ENCODE results near the gene AASS. TPM values are rescaled to one million over a fixed set of nuclear protein-coding genes. Genes with fewer than 3 reads are reported as not detected.

The AASS gene
- total RNA-seq, 1 experiment from 2014 or later, result not detected

- Histone ChIP-seq H3K36me3 (ENCODE audit: insufficient read depth, low read length) (no peaks in the 10 kb centered on the region), H3K79me2 (ENCODE audit: low read length) (no peaks in the 10 kb centered on the region), H3K9me2 (replicated peaks; ENCODE audit: insufficient read depth, low read length) (no peaks in the 10 kb centered on the region), H3K9me3 (ENCODE audit: low read length) (no peaks in the 10 kb centered on the region; the same call in 1 of the 2 replicates), H3K9ac (ENCODE audit: low read length) (no peak overlapping the region), H3K27me3 (ENCODE audit: low read length) (no peaks in the 10 kb centered on the region), H2AFZ (ENCODE audit: low read length) (no peak overlapping the region), H3K4me2 (ENCODE audit: low read depth, low read length, poor library complexity, severe bottlenecking) (no peak overlapping the region), H3K4me1 (ENCODE audit: low read length) (no peaks in the 10 kb centered on the region), H3K27ac (ENCODE audit: low read length) (no peak overlapping the region), H3K4me3 (ENCODE audit: low read length) (no peak overlapping the region), H4K20me1 (ENCODE audit: insufficient read depth, low read depth, low read length) (no peaks in the 10 kb centered on the region)
- no peak for DNase-seq
These were observed 11.5 kb upstream of the AASS start for GRCh38 chr7:122155566-122155965.

- Histone ChIP-seq H3K27me3 (ENCODE audit: low read length) (no peaks in the 10 kb centered on the region), H3K4me2 (ENCODE audit: low read depth, low read length, poor library complexity, severe bottlenecking) (no peak overlapping the region), H3K9me3 (ENCODE audit: low read length) (no peaks in the 10 kb centered on the region; the same call in 1 of the 2 replicates), H3K4me3 (ENCODE audit: low read length) (no peak overlapping the region), H3K9me2 (replicated peaks; ENCODE audit: insufficient read depth, low read length) (no peaks in the 10 kb centered on the region), H3K4me1 (ENCODE audit: low read length) (no peaks in the 10 kb centered on the region), H2AFZ (ENCODE audit: low read length) (no peak overlapping the region), H3K79me2 (ENCODE audit: low read length) (no peaks in the 10 kb centered on the region), H3K9ac (ENCODE audit: low read length) (no peak overlapping the region), H3K27ac (ENCODE audit: low read length) (no peak overlapping the region), H3K36me3 (ENCODE audit: insufficient read depth, low read length) (no peaks in the 10 kb centered on the region), H4K20me1 (ENCODE audit: insufficient read depth, low read depth, low read length) (no peaks in the 10 kb centered on the region)
- no peak for DNase-seq
These were observed 4.8 kb upstream of the AASS start for GRCh38 chr7:122148878-122149277.

GRCh38 chr7:122148081-122148480, 4.0 kb upstream of the AASS start:
- no peak overlapping the region for H2AFZ ChIP-seq (ENCODE audit: low read length)
- no peaks in the 10 kb centered on the region for H3K27me3 ChIP-seq (ENCODE audit: low read length)
- H3K4me2 ChIP-seq (ENCODE audit: low read depth, low read length, poor library complexity, severe bottlenecking), result no peak overlapping the region
- no peaks in the 10 kb centered on the region for H3K79me2 ChIP-seq (ENCODE audit: low read length)
- no peak overlapping the region for H3K27ac ChIP-seq (ENCODE audit: low read length)
- no peak for DNase-seq
- no peaks in the 10 kb centered on the region for H3K4me1 ChIP-seq (ENCODE audit: low read length)
- H3K9me3 ChIP-seq (ENCODE audit: low read length), result no peaks in the 10 kb centered on the region; the same call in 1 of the 2 replicates
- no peaks in the 10 kb centered on the region for H3K36me3 ChIP-seq (ENCODE audit: insufficient read depth, low read length)
- H3K9ac ChIP-seq (ENCODE audit: low read length), result no peak overlapping the region
- H4K20me1 ChIP-seq (ENCODE audit: insufficient read depth, low read depth, low read length), result no peaks in the 10 kb centered on the region
- H3K4me3 ChIP-seq (ENCODE audit: low read length), result no peak overlapping the region
- no peaks in the 10 kb centered on the region for H3K9me2 ChIP-seq (replicated peaks; ENCODE audit: insufficient read depth, low read length)

GRCh38 chr7:122145937-122146645, 2.0 kb upstream of the AASS start:
- no peak overlapping the region for H3K4me3 ChIP-seq (ENCODE audit: low read length)
- H2AFZ ChIP-seq (ENCODE audit: low read length), result no peak overlapping the region
- H4K20me1 ChIP-seq (ENCODE audit: insufficient read depth, low read depth, low read length), result no peaks in the 10 kb centered on the region
- H3K9ac ChIP-seq (ENCODE audit: low read length), result no peak overlapping the region
- H3K4me1 ChIP-seq (ENCODE audit: low read length), result no peaks in the 10 kb centered on the region
- no peak overlapping the region for H3K27ac ChIP-seq (ENCODE audit: low read length)
- H3K4me2 ChIP-seq (ENCODE audit: low read depth, low read length, poor library complexity, severe bottlenecking), result no peak overlapping the region
- no peaks in the 10 kb centered on the region; the same call in 1 of the 2 replicates for H3K9me3 ChIP-seq (ENCODE audit: low read length)
- no peaks in the 10 kb centered on the region for H3K27me3 ChIP-seq (ENCODE audit: low read length)
- no peaks in the 10 kb centered on the region for H3K79me2 ChIP-seq (ENCODE audit: low read length)
- no peaks in the 10 kb centered on the region for H3K9me2 ChIP-seq (replicated peaks; ENCODE audit: insufficient read depth, low read length)
- H3K36me3 ChIP-seq (ENCODE audit: insufficient read depth, low read length), result no peaks in the 10 kb centered on the region
- DNase-seq, result no peak

- H3K79me2 ChIP-seq (ENCODE audit: low read length), result no peaks in the 10 kb centered on the region
- DNase-seq, result no peak
- no peaks in the 10 kb centered on the region for H3K36me3 ChIP-seq (ENCODE audit: insufficient read depth, low read length)
- H3K27me3 ChIP-seq (ENCODE audit: low read length), result no peaks in the 10 kb centered on the region
- no peaks in the 10 kb centered on the region; the same call in 1 of the 2 replicates for H3K9me3 ChIP-seq (ENCODE audit: low read length)
- H3K4me1 ChIP-seq (ENCODE audit: low read length), result no peaks in the 10 kb centered on the region
- no peaks in the 10 kb centered on the region for H4K20me1 ChIP-seq (ENCODE audit: insufficient read depth, low read depth, low read length)
- H3K27ac ChIP-seq (ENCODE audit: low read length), result no peak overlapping the region
- no peak overlapping the region for H3K4me3 ChIP-seq (ENCODE audit: low read length)
- H3K9ac ChIP-seq (ENCODE audit: low read length), result no peak overlapping the region
- no peak overlapping the region for H3K4me2 ChIP-seq (ENCODE audit: low read depth, low read length, poor library complexity, severe bottlenecking)
- H2AFZ ChIP-seq (ENCODE audit: low read length), result no peak overlapping the region
- no peaks in the 10 kb centered on the region for H3K9me2 ChIP-seq (replicated peaks; ENCODE audit: insufficient read depth, low read length)
These were observed 686 bp downstream of the AASS start for GRCh38 chr7:122143376-122143750.

- no peak for DNase-seq
- Histone ChIP-seq H3K9me3 (ENCODE audit: low read length) (no peaks in the 10 kb centered on the region), H3K9ac (ENCODE audit: low read length) (no peak overlapping the region), H3K9me2 (replicated peaks; ENCODE audit: insufficient read depth, low read length) (no peaks in the 10 kb centered on the region), H4K20me1 (ENCODE audit: insufficient read depth, low read depth, low read length) (no peaks in the 10 kb centered on the region), H3K27me3 (ENCODE audit: low read length) (no peaks in the 10 kb centered on the region), H3K4me3 (ENCODE audit: low read length) (no peak overlapping the region), H3K27ac (ENCODE audit: low read length) (no peak overlapping the region), H3K4me1 (ENCODE audit: low read length) (no peaks in the 10 kb centered on the region), H3K79me2 (ENCODE audit: low read length) (no peaks in the 10 kb centered on the region), H2AFZ (ENCODE audit: low read length) (no peak overlapping the region), H3K36me3 (ENCODE audit: insufficient read depth, low read length) (no peaks in the 10 kb centered on the region), H3K4me2 (ENCODE audit: low read depth, low read length, poor library complexity, severe bottlenecking) (no peak overlapping the region)
These were observed 3.1 kb downstream of the AASS start for GRCh38 chr7:122140918-122141317.

GRCh38 chr7:122137251-122138077, 6.6 kb downstream of the AASS start:
- H3K9ac ChIP-seq (ENCODE audit: low read length), result no peak overlapping the region
- no peak overlapping the region for H3K4me3 ChIP-seq (ENCODE audit: low read length)
- H3K9me2 ChIP-seq (replicated peaks; ENCODE audit: insufficient read depth, low read length), result no peaks in the 10 kb centered on the region
- H3K4me1 ChIP-seq (ENCODE audit: low read length), result no peaks in the 10 kb centered on the region
- H4K20me1 ChIP-seq (ENCODE audit: insufficient read depth, low read depth, low read length), result no peaks in the 10 kb centered on the region
- DNase-seq, result no peak
- no peaks in the 10 kb centered on the region for H3K36me3 ChIP-seq (ENCODE audit: insufficient read depth, low read length)
- no peak overlapping the region for H3K4me2 ChIP-seq (ENCODE audit: low read depth, low read length, poor library complexity, severe bottlenecking)
- no peak overlapping the region for H3K27ac ChIP-seq (ENCODE audit: low read length)
- H3K79me2 ChIP-seq (ENCODE audit: low read length), result no peaks in the 10 kb centered on the region
- H3K27me3 ChIP-seq (ENCODE audit: low read length), result no peaks in the 10 kb centered on the region
- no peaks in the 10 kb centered on the region for H3K9me3 ChIP-seq (ENCODE audit: low read length)
- H2AFZ ChIP-seq (ENCODE audit: low read length), result no peak overlapping the region

- DNase-seq, result no peak
- no peaks in the 10 kb centered on the region for H3K79me2 ChIP-seq (ENCODE audit: low read length)
- H3K4me3 ChIP-seq (ENCODE audit: low read length), result no peak overlapping the region
- H3K9me2 ChIP-seq (replicated peaks; ENCODE audit: insufficient read depth, low read length), result no peaks in the 10 kb centered on the region
- no peak overlapping the region for H2AFZ ChIP-seq (ENCODE audit: low read length)
- H3K9ac ChIP-seq (ENCODE audit: low read length), result no peak overlapping the region
- H3K4me2 ChIP-seq (ENCODE audit: low read depth, low read length, poor library complexity, severe bottlenecking), result no peak overlapping the region
- H3K4me1 ChIP-seq (ENCODE audit: low read length), result no peaks in the 10 kb centered on the region
- H3K27ac ChIP-seq (ENCODE audit: low read length), result no peak overlapping the region
- H4K20me1 ChIP-seq (ENCODE audit: insufficient read depth, low read depth, low read length), result no peaks in the 10 kb centered on the region
- H3K36me3 ChIP-seq (ENCODE audit: insufficient read depth, low read length), result no peaks in the 10 kb centered on the region
- no peaks in the 10 kb centered on the region for H3K9me3 ChIP-seq (ENCODE audit: low read length)
- no peaks in the 10 kb centered on the region for H3K27me3 ChIP-seq (ENCODE audit: low read length)
These were observed 7.3 kb downstream of the AASS start for GRCh38 chr7:122136639-122137245.

Data from Karpas-422 (cell line).